OCI-LY7 (cell line): ENCODE data around the gene ADAMTS13. TPM values are rescaled to one million over a fixed set of nuclear protein-coding genes. Genes with fewer than 3 reads are reported as not detected.

ENCODE experiments used
- BruUV-seq: library from RNA; stranded (reverse); fragments of 400-500 nt; replicated peaks from 2 replicates; lab custom pipeline; 2021; lab: Mats Ljungman, UMichigan
- CTCF ChIA-PET: fragments of 300-600 bp; sonication (Branson Sonifier 250); formaldehyde crosslinking; loops from one replicate; lab custom pipeline; 2022; ENCODE audit warnings: antibody characterized with exemption; ENCODE audit not compliant: unreplicated experiment; lab: Charles Lee
- POLR2A ChIA-PET: fragments of 300-600 bp; sonication (Branson Sonifier 250); formaldehyde crosslinking; loops from one replicate; lab custom pipeline; 2022; ENCODE audit warnings: antibody characterized with exemption; lab: Charles Lee
- DNase-seq: peaks from one replicate; pipeline ENCODE4 v3.0.0-alpha.2; 2015; ENCODE audit warnings: low spot score
- H2AFZ ChIP-seq: fragments of 200-600 bp; sonication (generic), shearing (Covaris generic); 2 replicates; pipeline ENCODE4 v1.6.1; 2014; ENCODE audit warnings: mild to moderate bottlenecking, antibody characterized with exemption, low read length, moderate library complexity
- H3K27ac ChIP-seq: fragments of 200-600 bp; sonication (generic); 2 replicates; pipeline ENCODE4 v1.5.1; 2014; ENCODE audit warnings: mixed run types, low read depth, mild to moderate bottlenecking, moderate library complexity, low read length, inconsistent platforms; ENCODE audit not compliant: poor library complexity, severe bottlenecking
- H3K36me3 ChIP-seq: fragments of 200-600 bp; sonication (generic); 2 replicates; pipeline ENCODE4 v1.6.1; 2014; ENCODE audit warnings: mild to moderate bottlenecking, antibody characterized with exemption, low read length, moderate library complexity, mixed read lengths; ENCODE audit not compliant: insufficient read depth
- H3K4me1 ChIP-seq: fragments of 200-600 bp; sonication (generic); 2 replicates; pipeline ENCODE4 v1.5.1; 2014; ENCODE audit warnings: mild to moderate bottlenecking, low read length; ENCODE audit not compliant: insufficient read depth, poor library complexity, severe bottlenecking
- H3K4me2 ChIP-seq: fragments of 200-600 bp; sonication (generic); 2 replicates; pipeline ENCODE4 v1.6.1; 2014; ENCODE audit warnings: mild to moderate bottlenecking, low read length
- H3K4me3 ChIP-seq: fragments of 200-600 bp; sonication (generic); 2 replicates; pipeline ENCODE4 v1.5.1; 2014; ENCODE audit warnings: mild to moderate bottlenecking, low read depth, low read length; ENCODE audit not compliant: poor library complexity, severe bottlenecking
- H3K79me2 ChIP-seq: fragments of 200-600 bp; sonication (generic); 2 replicates; pipeline ENCODE4 v1.6.1; 2016; ENCODE audit warnings: low read depth, mild to moderate bottlenecking, low read length, moderate library complexity, mixed read lengths; ENCODE audit not compliant: insufficient read depth
- H3K9me2 ChIP-seq: fragments of 200-600 bp; sonication (generic); 2 replicates; pipeline ENCODE4 v1.6.1; 2016; ENCODE audit warnings: mild to moderate bottlenecking, low read length, mixed read lengths; ENCODE audit not compliant: insufficient read depth
- H3K9me3 ChIP-seq: fragments of 200-600 bp; sonication (generic); 2 replicates; pipeline ENCODE4 v1.6.1; 2014; ENCODE audit warnings: mild to moderate bottlenecking, mixed run types, low read length, mixed read lengths
- H4K20me1 ChIP-seq: fragments of 200-600 bp; sonication (generic); 2 replicates; pipeline ENCODE4 v1.6.1; 2014; ENCODE audit warnings: mild to moderate bottlenecking, antibody characterized with exemption, low read length, moderate library complexity, mixed read lengths; ENCODE audit not compliant: insufficient read depth
- CTCF ChIP-seq: fragments of 200-600 bp; sonication (generic); conservative IDR thresholded peaks from 2 replicates; pipeline ENCODE4 v1.5.1; 2014; ENCODE audit warnings: mild to moderate bottlenecking, antibody characterized with exemption, low read length, moderate library complexity, mixed read lengths
- EZH2phosphoT487 ChIP-seq: fragments of 200-600 bp; sonication (generic); IDR thresholded peaks from 2 replicates; pipeline ENCODE4 v1.6.1; 2018; ENCODE audit warnings: low read depth, borderline replicate concordance, mild to moderate bottlenecking, mixed run types, antibody characterized with exemption, low read length, moderate library complexity, mixed read lengths
- intact Hi-C: fragments of 100-400 bp; cut with micrococcal nuclease; formaldehyde crosslinking; loops from one replicate; pipeline ENCODE4 v1.10.0; 2022; ENCODE audit not compliant: unreplicated experiment
- total RNA-seq, 2 experiments: library from RNA; depleted of rRNA in 1 of 2; stranded (reverse); fragments of >200 nt in 1 of 2; shearing (Covaris generic) in 1 of 2; gene quantifications; 2 replicates each; pipeline ENCODE4 v1.2.3, GENCODE V29; 2014 to 2022

Gene ADAMTS13
- total RNA-seq, 2 experiments from 2014 or later: 6.2 to 18.1 TPM

GRCh38 chr9:133478851-133479711 is 56.9 kb downstream of the ADAMTS13 start, which contains the start of gene SLC2A6:
Gene SLC2A6 (minus strand): TSS chr9:133479099. CDS start chr9:133479059, 40 bp downstream.
- POLR2A ChIA-PET: interaction anchor here (0.6 to 1.5 kb wide), 7 partner anchors 9 to 114 kb away, joined by 3 to 6 read pairs (median 3); partner anchors contain the start of gene CACFD1
- Histone ChIP-seq H3K27ac (peak within 1 kb of the TSS; percentile 73), H3K4me1 (peaks cover 28% of the 10 kb centered on the region), H3K9me3 (no peaks in the 10 kb centered on the region), H3K4me3 (peak within 1 kb of the TSS; percentile 78), H2AFZ (peak within 1 kb of the TSS; percentile 74), H3K4me2 (peak within 1 kb of the TSS; percentile 81), H3K9me2 (no peaks in the 10 kb centered on the region), H4K20me1 (no peaks in the 10 kb centered on the region; the same call in 1 of the 2 replicates), H3K36me3 (peaks cover 36% of the 10 kb centered on the region), H3K79me2 (peaks cover 28% of the 10 kb centered on the region; the same call in 1 of the 2 replicates)
- intact Hi-C loops: loop anchor here (1.0 to 5.0 kb wide), 4 partner anchors 19 to 223 kb away; partner anchors contain the start of gene REXO4
- TF ChIP-seq CTCF: no peak
- no peak for TF ChIP-seq EZH2phosphoT487
- DNase-seq: peak; percentile 91
- CTCF ChIA-PET: interaction anchor here (0.7 to 1.1 kb wide), 2 partner anchors 19 to 21 kb away, joined by 3 to 5 read pairs; partner anchors contain the start of gene CACFD1
- no TSS peak for BruUV-seq

- no peak overlapping the region for H3K4me3 ChIP-seq
- H3K4me2 ChIP-seq: no peak overlapping the region
- DNase-seq: no peak
- peaks cover 2% of the 10 kb centered on the region; the same call in 1 of the 2 replicates for H3K79me2 ChIP-seq
- H4K20me1 ChIP-seq: no peaks in the 10 kb centered on the region
- H3K36me3 ChIP-seq: no peaks in the 10 kb centered on the region
- POLR2A ChIA-PET: no interaction called here
- no TSS peak for BruUV-seq
- H3K9me3 ChIP-seq: no peaks in the 10 kb centered on the region
- no peak overlapping the region for H3K27ac ChIP-seq
- intact Hi-C loops: no loop called here
- H2AFZ ChIP-seq: no peak overlapping the region
- CTCF ChIA-PET: no interaction called here
- no peak for TF ChIP-seq EZH2phosphoT487
- TF ChIP-seq CTCF: no peak
- H3K9me2 ChIP-seq: no peaks in the 10 kb centered on the region
- peaks cover 24% of the 10 kb centered on the region for H3K4me1 ChIP-seq
Measured at GRCh38 chr9:133483611-133484010, 61.4 kb downstream of the ADAMTS13 start.
